Gastrocnemius medialis (tissue), 4 donors: ENCODE results near the gene LMNTD1.

Source experiments
- CTCF ChIP-seq, 5 experiments: fragments of 450-650 bp in 3 of 5; fragments of 200-600 bp in 2 of 5; sonication (generic) in 2 of 5; IDR thresholded peaks in 4 of 5; conservative IDR thresholded peaks in 1 of 5; 1 replicate in 4 of 5; 2 replicates in 1 of 5; pipeline ENCODE4 v1.5.1; 2016 to 2019; ENCODE audit warnings: antibody characterized with exemption in 5 of 5, mild to moderate bottlenecking in 3 of 5, moderate library complexity in 3 of 5
- POLR2A ChIP-seq, 2 donors: fragments of 450-650 bp; IDR thresholded peaks; one replicate each; pipeline ENCODE4 v1.6.1; 2017; ENCODE audit warnings: antibody characterized with exemption in 2 of 2, mild to moderate bottlenecking in 2 of 2, moderate library complexity in 2 of 2

- no peak for TF ChIP-seq CTCF (IDR thresholded peaks at IDR 0.05 in 4 of 5, conservative IDR thresholded peaks at IDR 0.05 in 1 of 5)
- TF ChIP-seq POLR2A (IDR thresholded peaks at IDR 0.05): no peak
These were observed 38.1 kb upstream of the LMNTD1 start for GRCh38 chr12:25591144-25591543.
